ENCODE measurements around the gene KRT23. TPM values are rescaled to one million over a fixed set of nuclear protein-coding genes. Genes with fewer than 3 reads are reported as not detected.

KRT23 gene
- total and polyA plus RNA-seq, 2 of the 13 experiments (the other 11 are each of a cell fraction or from before 2014, with no cell fraction given) = 24.7 to 51.1 TPM

DNA sequence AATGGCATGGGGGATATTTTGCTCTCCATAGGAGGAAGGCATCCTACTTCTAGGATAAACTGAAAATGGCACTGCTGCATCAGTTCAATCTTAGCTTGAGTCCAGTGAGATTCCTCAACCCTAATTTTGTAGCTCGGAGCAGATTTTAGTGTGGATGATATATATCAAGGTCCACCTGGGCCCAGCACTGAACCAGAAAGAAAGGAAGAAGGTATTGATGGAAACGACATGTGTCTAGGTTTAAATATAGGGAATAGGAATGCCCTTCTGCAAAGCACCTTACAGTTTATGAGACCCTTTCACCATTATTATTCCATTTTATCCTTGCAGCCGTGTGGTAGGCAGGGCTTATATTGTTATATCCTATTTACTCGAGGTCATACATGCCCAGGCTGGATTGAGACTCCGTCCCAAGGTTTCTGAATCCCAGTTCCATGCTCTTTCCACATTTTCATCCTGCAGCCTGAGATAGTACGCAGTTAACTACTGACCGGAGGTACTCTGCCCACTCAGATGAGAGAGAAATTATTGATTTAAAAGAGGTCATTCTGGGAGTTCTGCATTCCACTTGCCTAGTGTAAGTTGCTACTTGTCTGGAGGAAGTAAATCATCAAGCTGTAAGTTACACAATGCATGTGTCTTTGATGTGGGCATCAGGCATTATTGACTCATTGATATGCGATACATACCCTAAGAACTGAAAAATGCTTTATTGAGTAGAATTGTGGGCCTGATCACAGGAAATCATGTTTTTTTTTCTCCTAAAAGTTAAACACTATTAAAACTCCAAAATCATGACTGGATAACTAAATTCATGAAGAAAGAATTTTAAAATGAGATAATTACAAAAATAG lies 19.2 kb upstream of the KRT23 start (continued):
- TF ChIP-seq, protein P1, sequence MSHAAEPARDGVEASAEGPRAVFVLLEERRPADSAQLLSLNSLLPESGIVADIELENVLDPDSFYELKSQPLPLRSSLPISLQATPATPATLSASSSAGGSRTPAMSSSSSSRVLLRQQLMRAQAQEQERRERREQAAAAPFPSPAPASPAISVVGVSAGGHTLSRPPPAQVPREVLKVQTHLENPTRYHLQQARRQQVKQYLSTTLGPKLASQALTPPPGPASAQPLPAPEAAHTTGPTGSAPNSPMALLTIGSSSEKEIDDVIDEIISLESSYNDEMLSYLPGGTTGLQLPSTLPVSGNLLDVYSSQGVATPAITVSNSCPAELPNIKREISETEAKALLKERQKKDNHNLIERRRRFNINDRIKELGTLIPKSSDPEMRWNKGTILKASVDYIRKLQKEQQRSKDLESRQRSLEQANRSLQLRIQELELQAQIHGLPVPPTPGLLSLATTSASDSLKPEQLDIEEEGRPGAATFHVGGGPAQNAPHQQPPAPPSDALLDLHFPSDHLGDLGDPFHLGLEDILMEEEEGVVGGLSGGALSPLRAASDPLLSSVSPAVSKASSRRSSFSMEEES (CRISPR knock-in tag; IDR thresholded peaks at IDR 0.05) = peak; percentile 95
- TF ChIP-seq, protein P2, sequence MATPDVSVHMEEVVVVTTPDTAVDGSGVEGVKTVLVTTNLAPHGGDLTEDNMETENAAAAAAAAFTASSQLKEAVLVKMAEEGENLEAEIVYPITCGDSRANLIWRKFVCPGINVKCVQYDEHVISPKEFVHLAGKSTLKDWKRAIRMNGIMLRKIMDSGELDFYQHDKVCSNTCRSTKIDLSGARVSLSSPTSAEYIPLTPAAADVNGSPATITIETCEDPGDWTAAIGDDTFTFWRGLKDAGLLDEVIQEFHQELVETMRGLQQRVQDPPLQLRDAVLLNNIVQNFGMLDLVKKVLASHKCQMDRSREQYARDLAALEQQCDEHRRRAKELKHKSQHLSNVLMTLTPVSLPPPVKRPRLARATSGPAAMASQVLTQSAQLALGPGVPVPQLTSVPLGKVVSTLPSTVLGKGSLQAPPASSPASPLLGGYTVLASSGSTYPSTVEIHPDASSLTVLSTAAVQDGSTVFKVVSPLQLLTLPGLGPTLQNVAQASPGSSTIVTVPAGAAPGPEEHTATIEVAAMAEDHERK (CRISPR knock-in tag; IDR thresholded peaks at IDR 0.05; ENCODE audit: low read depth) = 0 out of 2 replicates have a peak, but pooled peaks have one; percentile 56
- TF ChIP-seq ZFP62 (CRISPR knock-in tag; IDR thresholded peaks at IDR 0.05) = peak; percentile 74; the same call in 1 of the 2 replicates
- TF ChIP-seq MAFF (IDR thresholded peaks at IDR 0.05; ENCODE audit: low read depth, low read length) = 0 out of 2 replicates have a peak, but pooled peaks have one; percentile 50
- TF ChIP-seq SMAD9 (CRISPR knock-in tag; IDR thresholded peaks at IDR 0.05) = no peak
- TF ChIP-seq, protein P3, sequence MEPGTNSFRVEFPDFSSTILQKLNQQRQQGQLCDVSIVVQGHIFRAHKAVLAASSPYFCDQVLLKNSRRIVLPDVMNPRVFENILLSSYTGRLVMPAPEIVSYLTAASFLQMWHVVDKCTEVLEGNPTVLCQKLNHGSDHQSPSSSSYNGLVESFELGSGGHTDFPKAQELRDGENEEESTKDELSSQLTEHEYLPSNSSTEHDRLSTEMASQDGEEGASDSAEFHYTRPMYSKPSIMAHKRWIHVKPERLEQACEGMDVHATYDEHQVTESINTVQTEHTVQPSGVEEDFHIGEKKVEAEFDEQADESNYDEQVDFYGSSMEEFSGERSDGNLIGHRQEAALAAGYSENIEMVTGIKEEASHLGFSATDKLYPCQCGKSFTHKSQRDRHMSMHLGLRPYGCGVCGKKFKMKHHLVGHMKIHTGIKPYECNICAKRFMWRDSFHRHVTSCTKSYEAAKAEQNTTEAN (CRISPR knock-in tag; conservative IDR thresholded peaks at IDR 0.05) = peak; percentile 76; the same call in 1 of the 2 replicates
- TF ChIP-seq NR1H2 (CRISPR knock-in tag; IDR thresholded peaks at IDR 0.05; ENCODE audit: borderline replicate concordance, low read depth) = peak; percentile 94; the same call in 1 of the 2 replicates
- TF ChIP-seq ZNF569 (CRISPR knock-in tag; IDR thresholded peaks at IDR 0.05; ENCODE audit: borderline replicate concordance) = peak; percentile 58; the same call in 1 of the 2 replicates
- TF ChIP-seq BRD4 (CRISPR knock-in tag; IDR thresholded peaks at IDR 0.05) = peak; percentile 54; the same call in 1 of the 2 replicates
- TF ChIP-seq, protein P4, sequence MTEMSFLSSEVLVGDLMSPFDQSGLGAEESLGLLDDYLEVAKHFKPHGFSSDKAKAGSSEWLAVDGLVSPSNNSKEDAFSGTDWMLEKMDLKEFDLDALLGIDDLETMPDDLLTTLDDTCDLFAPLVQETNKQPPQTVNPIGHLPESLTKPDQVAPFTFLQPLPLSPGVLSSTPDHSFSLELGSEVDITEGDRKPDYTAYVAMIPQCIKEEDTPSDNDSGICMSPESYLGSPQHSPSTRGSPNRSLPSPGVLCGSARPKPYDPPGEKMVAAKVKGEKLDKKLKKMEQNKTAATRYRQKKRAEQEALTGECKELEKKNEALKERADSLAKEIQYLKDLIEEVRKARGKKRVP (CRISPR knock-in tag; IDR thresholded peaks at IDR 0.05) = peak in 1 of 2 experiments; percentile 86; a peak in 2 of 4 replicates
- peak; percentile 92 for TF ChIP-seq NR2F2 (IDR thresholded peaks at IDR 0.05; ENCODE audit: borderline replicate concordance, low read depth)
- TF ChIP-seq ZSCAN31 (CRISPR knock-in tag; IDR thresholded peaks at IDR 0.05; ENCODE audit: low read depth) = peak; percentile 77; the same call in 1 of the 2 replicates
- TF ChIP-seq SMAD1 (CRISPR knock-in tag; IDR thresholded peaks at IDR 0.05; ENCODE audit: borderline replicate concordance, low read depth) = no peak
- peak; percentile 60; the same call in 1 of the 2 replicates for TF ChIP-seq ZNF878 (CRISPR knock-in tag; IDR thresholded peaks at IDR 0.05)
- no peak for TF ChIP-seq ZNF883 (CRISPR knock-in tag; IDR thresholded peaks at IDR 0.05; ENCODE audit: not compliant biosample characterization)
- TF ChIP-seq ZNF879 (CRISPR knock-in tag; IDR thresholded peaks at IDR 0.05) = no peak
- no peak for TF ChIP-seq TCF12 (IDR thresholded peaks at IDR 0.05)
- TF ChIP-seq TCF12 (CRISPR knock-in tag; IDR thresholded peaks at IDR 0.05) = peak; percentile 97
- no peak for TF ChIP-seq MYNN (CRISPR knock-in tag; IDR thresholded peaks at IDR 0.05; ENCODE audit: low read depth)
- peak; percentile 35; the same call in 1 of the 2 replicates for TF ChIP-seq KDM2A (CRISPR knock-in tag; IDR thresholded peaks at IDR 0.05; ENCODE audit: borderline replicate concordance, low read depth)
- TF ChIP-seq, protein P5, sequence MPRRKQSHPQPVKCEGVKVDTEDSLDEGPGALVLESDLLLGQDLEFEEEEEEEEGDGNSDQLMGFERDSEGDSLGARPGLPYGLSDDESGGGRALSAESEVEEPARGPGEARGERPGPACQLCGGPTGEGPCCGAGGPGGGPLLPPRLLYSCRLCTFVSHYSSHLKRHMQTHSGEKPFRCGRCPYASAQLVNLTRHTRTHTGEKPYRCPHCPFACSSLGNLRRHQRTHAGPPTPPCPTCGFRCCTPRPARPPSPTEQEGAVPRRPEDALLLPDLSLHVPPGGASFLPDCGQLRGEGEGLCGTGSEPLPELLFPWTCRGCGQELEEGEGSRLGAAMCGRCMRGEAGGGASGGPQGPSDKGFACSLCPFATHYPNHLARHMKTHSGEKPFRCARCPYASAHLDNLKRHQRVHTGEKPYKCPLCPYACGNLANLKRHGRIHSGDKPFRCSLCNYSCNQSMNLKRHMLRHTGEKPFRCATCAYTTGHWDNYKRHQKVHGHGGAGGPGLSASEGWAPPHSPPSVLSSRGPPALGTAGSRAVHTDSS (CRISPR knock-in tag; conservative IDR thresholded peaks at IDR 0.05) = no peak; the same call in 1 of the 2 replicates
